Gastrocnemius medialis (tissue), 4 donors: Measurements from ENCODE around the gene ADAMTSL1. TPM values are rescaled to one million over a fixed set of nuclear protein-coding genes. Genes with fewer than 3 reads are reported as not detected.

ENCODE experiments used
- ATAC-seq, 2 donors: fragments of 150-250 bp; one replicate each; pipeline ENCODE4 v1.9.1; 2016
- DNase-seq, 2 donors: peaks; one replicate each; pipeline ENCODE4 v3.0.0-alpha.2; 2019
- H3K27ac ChIP-seq, 4 donors: fragments of 200-600 bp; sonication (generic); 1 replicate in 1 of 4; 2 replicates in 3 of 4; pipeline ENCODE4 v1.5.1; 2016 to 2018; ENCODE audit warnings: mild to moderate bottlenecking in 2 of 4, moderate library complexity in 1 of 4
- H3K27me3 ChIP-seq, 3 donors: fragments of 200-600 bp; sonication (generic) in 2 of 3; 1 replicate in 1 of 3; 2 replicates in 2 of 3; pipeline versions ENCODE4 v1.5.1 to v1.6.0; 2016 to 2019; ENCODE audit warnings: mild to moderate bottlenecking in 1 of 3, moderate library complexity in 1 of 3
- H3K36me3 ChIP-seq, 2 donors: fragments of 200-600 bp; sonication (generic) in 1 of 2; one replicate each; pipeline ENCODE4 v1.5.1; 2017 to 2018
- H3K4me1 ChIP-seq, 2 donors: fragments of 200-600 bp; sonication (generic) in 1 of 2; one replicate each; pipeline ENCODE4 v1.5.1; 2016 to 2017; ENCODE audit warnings: mild to moderate bottlenecking in 2 of 2
- H3K4me3 ChIP-seq, 4 donors: fragments of 200-600 bp; sonication (generic) in 3 of 4; 1 replicate in 1 of 4; 2 replicates in 3 of 4; pipeline ENCODE4 v1.5.1; 2016 to 2019; ENCODE audit warnings: mild to moderate bottlenecking in 2 of 4
- H3K9me3 ChIP-seq, 3 donors: fragments of 200-600 bp; sonication (generic) in 2 of 3; 1 replicate in 1 of 3; 2 replicates in 2 of 3; pipeline ENCODE4 v1.5.1; 2016 to 2019
- CTCF ChIP-seq, 5 experiments: fragments of 450-650 bp in 3 of 5; fragments of 200-600 bp in 2 of 5; sonication (generic) in 2 of 5; IDR thresholded peaks in 4 of 5; conservative IDR thresholded peaks in 1 of 5; 1 replicate in 4 of 5; 2 replicates in 1 of 5; pipeline ENCODE4 v1.5.1; 2016 to 2019; ENCODE audit warnings: antibody characterized with exemption in 5 of 5, mild to moderate bottlenecking in 3 of 5, moderate library complexity in 3 of 5
- POLR2A ChIP-seq, 2 donors: fragments of 450-650 bp; IDR thresholded peaks; one replicate each; pipeline ENCODE4 v1.6.1; 2017; ENCODE audit warnings: antibody characterized with exemption in 2 of 2, mild to moderate bottlenecking in 2 of 2, moderate library complexity in 2 of 2
- in situ Hi-C, 4 donors: fragments of 200-750 bp; cut with MboI; loops; one replicate each; pipeline versions ENCODE4 v1.15.0 to v1.8.0; 2017; ENCODE audit warnings: low sequenced_read_pairs in 4 of 4
- intact Hi-C: fragments of 100-400 bp; cut with DNase I; formaldehyde crosslinking; loops from one replicate; pipeline ENCODE4 v1.15.1; 2023; ENCODE audit warnings: low total_unique reads
- total RNA-seq, 4 donors: library from RNA; depleted of rRNA; stranded (reverse); fragments of >200 nt; gene quantifications; one replicate each; pipeline versions ENCODE4 v1.1.0 to v1.2.3, GENCODE V29; 2016

ADAMTSL1 gene
- total RNA-seq, 4 donors from 2014 or later, result 0.05 to 0.58 (median 0.28) TPM

- Histone ChIP-seq H3K9me3 (no peaks in the 10 kb centered on the region), H3K27me3 (no peaks in the 10 kb centered on the region), H3K4me3 (no peak overlapping the region), H3K27ac (peak overlapping the region; percentile 13 to 62 (median 44)), H3K36me3 (no peaks in the 10 kb centered on the region), H3K4me1 (peaks cover 0 to 6% of the 10 kb centered on the region in 2 donors)
- in situ Hi-C loops, result no loop called here
- DNase-seq (no peak), ATAC-seq (no peak)
- intact Hi-C loops, result no loop called here
- TF ChIP-seq POLR2A (IDR thresholded peaks at IDR 0.05) (no peak), CTCF (IDR thresholded peaks at IDR 0.05 in 4 of 5, conservative IDR thresholded peaks at IDR 0.05 in 1 of 5) (no peak)
These were observed 313.1 kb downstream of the ADAMTSL1 start for GRCh38 chr9:18786911-18787650.

GRCh38 chr9:18788256-18788655, 314.3 kb downstream of the ADAMTSL1 start:
- in situ Hi-C loops, result no loop called here
- no peak overlapping the region for H3K27ac ChIP-seq
- no peaks in the 10 kb centered on the region for H3K9me3 ChIP-seq
- no peaks in the 10 kb centered on the region for H3K27me3 ChIP-seq
- DNase-seq (no peak), ATAC-seq (no peak)
- TF ChIP-seq POLR2A (IDR thresholded peaks at IDR 0.05), result no peak
- no peak for TF ChIP-seq CTCF (IDR thresholded peaks at IDR 0.05 in 4 of 5, conservative IDR thresholded peaks at IDR 0.05 in 1 of 5)
- intact Hi-C loops, result no loop called here
- H3K36me3 ChIP-seq, result no peaks in the 10 kb centered on the region
- peaks cover 0 to 6% of the 10 kb centered on the region in 2 donors for H3K4me1 ChIP-seq
- H3K4me3 ChIP-seq, result no peak overlapping the region

GRCh38 chr9:18791074-18791473, 317.1 kb downstream of the ADAMTSL1 start:
- no peak overlapping the region for H3K27ac ChIP-seq
- no peaks in the 10 kb centered on the region for H3K9me3 ChIP-seq
- TF ChIP-seq CTCF (IDR thresholded peaks at IDR 0.05 in 4 of 5, conservative IDR thresholded peaks at IDR 0.05 in 1 of 5) (no peak), POLR2A (IDR thresholded peaks at IDR 0.05) (no peak)
- no peak for DNase-seq
- peaks cover 0 to 4% of the 10 kb centered on the region in 2 donors for H3K4me1 ChIP-seq
- no peak overlapping the region for H3K4me3 ChIP-seq
- intact Hi-C loops (no loop called here), in situ Hi-C loops (no loop called here)
- no peak for ATAC-seq
- H3K36me3 ChIP-seq, result no peaks in the 10 kb centered on the region
- H3K27me3 ChIP-seq, result no peaks in the 10 kb centered on the region

- ATAC-seq, result no peak
- H3K27me3 ChIP-seq, result no peaks in the 10 kb centered on the region
- H3K4me3 ChIP-seq, result no peak overlapping the region
- in situ Hi-C loops, result no loop called here
- intact Hi-C loops, result no loop called here
- H3K4me1 ChIP-seq, result no peaks in the 10 kb centered on the region
- H3K36me3 ChIP-seq, result no peaks in the 10 kb centered on the region
- no peak for DNase-seq
- H3K9me3 ChIP-seq, result no peaks in the 10 kb centered on the region
- no peak for TF ChIP-seq CTCF (IDR thresholded peaks at IDR 0.05 in 4 of 5, conservative IDR thresholded peaks at IDR 0.05 in 1 of 5)
- TF ChIP-seq POLR2A (IDR thresholded peaks at IDR 0.05), result no peak
- no peak overlapping the region for H3K27ac ChIP-seq
These were observed 319.2 kb downstream of the ADAMTSL1 start for GRCh38 chr9:18793122-18793521.
